Germinal center (tissue), 1 donor: Measurements from ENCODE around the gene FMN1.

Source experiments
- DNase-seq: peaks from one replicate; pipeline ENCODE4 v3.0.0; 2012; ENCODE audit warnings: mixed read lengths, low spot score

The FMN1 gene

DNA sequence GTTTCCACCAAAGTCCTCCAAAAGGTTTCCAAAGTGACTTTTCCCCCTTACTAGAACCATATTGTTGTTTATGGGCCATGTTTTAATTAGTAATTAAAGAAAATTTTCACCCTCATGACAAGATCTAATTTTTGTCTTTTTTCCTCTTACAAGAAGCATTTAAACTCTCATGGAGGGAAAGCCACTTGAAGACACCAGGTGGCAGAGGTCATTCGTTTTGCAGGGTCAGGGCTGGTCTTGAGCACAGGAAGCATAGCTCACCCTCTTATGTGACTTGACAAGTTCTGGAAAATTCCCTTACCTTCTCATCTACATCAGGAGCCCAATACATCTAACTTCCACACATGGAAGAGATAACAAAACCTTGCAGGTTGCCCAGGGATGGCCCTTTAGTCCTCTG, 313.0 kb downstream of the FMN1 start:
- no peak for DNase-seq

DNA sequence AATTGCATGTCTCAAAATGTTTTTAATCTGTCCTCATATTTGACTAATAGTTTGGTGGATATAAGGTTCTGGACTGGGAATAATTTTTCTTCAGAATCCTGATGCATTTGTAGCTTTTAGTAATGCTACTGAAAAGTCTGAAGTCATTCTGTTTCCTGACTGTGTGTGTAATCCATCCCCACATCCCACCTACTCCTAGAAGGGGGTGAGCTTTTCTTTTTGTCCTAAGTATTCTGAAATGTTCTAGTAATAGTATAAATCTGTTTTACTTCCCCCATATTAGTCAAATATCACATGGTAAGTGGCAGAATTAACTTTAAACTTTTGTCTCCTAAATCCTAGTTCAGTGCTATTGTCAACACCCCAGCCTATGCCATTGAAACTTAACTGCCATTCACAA, 313.9 kb downstream of the FMN1 start:
- no peak for DNase-seq

DNA sequence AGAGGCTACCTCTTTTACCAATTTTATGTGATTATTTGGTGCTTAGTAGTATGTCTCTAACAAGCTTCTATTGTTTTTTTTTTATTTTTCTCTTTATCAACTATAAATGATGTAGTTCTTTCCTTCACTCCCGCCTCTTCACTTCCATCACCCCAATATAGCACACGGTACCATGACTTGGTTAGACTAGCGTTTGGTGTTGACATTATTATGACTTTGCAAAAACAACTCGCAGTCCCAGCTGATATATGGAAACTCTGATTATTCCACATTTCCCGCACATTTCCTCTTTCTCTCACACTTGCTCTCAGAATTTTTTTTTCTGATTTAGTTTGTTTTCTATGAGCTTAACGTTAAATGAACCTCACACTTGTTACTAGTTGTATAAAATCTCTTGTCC, 314.5 kb downstream of the FMN1 start:
- no peak for DNase-seq

- no peak for DNase-seq
These were observed 315.4 kb downstream of the FMN1 start for GRCh38 chr15:32878869-32879805.

DNA sequence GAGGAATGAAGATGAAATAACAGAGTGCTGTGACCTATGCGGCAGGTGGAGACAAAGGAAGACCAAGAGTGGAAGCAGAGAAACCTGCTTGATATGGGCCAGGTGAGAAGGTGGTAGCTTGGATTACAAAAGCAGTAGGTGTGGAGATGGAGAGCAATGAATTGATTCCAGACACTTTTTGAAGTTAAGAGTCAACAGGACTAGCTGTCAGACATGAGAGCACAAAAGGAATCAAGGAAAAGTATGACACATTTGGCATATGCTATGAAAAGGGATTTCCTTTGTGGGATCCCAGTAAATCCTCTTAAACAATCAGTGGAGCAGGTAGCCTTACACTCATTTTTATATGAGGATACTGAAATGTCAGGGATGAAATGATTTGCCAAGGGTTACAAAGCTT, 316.2 kb downstream of the FMN1 start:
- DNase-seq: no peak

DNA sequence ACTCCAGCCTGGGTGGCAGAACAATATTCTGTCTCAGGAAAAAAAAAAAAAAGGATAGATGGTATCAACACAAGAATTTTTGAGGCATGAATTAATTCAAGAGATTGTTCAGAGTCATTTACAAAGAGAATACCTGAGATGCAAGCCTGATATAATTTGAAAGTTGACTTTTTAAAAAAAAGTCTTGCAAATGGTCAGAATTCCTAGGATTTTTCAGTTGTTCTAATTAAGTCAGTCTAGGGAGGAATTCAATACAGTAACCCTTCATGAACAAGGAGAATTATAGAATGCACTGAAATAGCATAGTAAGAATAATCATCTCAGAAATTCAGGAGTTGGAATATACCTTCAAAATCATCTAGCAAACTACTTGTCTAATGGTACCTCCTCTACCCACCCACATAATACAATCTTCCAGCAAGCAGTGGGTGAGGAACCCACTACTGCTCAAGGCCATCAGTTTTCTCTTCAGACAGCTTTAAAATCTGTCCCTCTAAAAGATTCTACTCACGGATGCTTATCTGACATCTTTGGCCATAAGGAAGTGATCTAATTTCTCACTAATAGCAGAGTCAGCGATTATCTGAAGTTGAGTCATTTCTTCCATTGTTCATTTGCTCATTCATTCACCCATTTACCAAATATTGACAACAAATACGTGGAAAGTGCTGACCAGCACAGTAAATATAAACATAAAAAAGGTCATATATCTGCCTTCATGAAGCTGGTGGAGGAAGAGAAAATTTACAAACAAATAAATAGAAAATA, 317.1 kb downstream of the FMN1 start:
- DNase-seq: no peak

GRCh38 chr15:32873284-32874114, 321.0 kb downstream of the FMN1 start:
- no peak for DNase-seq

GRCh38 chr15:32872621-32873283, 321.8 kb downstream of the FMN1 start:
- DNase-seq: no peak

DNA sequence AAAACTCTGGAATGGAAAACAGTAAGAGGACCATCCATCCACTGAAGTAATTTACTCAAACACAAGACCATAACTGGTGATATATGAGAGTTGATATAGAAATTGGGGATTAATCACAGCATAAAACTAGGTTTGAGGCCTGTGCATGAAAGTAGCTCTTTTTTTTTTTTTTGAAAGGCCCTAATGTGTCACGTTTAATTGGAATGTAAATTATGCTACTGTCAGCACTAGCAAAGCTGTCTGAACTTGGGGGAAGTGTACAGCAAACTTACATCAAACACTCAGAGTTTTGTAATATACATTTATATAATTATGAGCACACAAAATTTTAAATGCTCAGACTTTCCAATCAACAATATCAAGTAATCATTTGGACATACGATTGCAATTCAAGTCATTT, 322.6 kb downstream of the FMN1 start:
- no peak for DNase-seq

DNA sequence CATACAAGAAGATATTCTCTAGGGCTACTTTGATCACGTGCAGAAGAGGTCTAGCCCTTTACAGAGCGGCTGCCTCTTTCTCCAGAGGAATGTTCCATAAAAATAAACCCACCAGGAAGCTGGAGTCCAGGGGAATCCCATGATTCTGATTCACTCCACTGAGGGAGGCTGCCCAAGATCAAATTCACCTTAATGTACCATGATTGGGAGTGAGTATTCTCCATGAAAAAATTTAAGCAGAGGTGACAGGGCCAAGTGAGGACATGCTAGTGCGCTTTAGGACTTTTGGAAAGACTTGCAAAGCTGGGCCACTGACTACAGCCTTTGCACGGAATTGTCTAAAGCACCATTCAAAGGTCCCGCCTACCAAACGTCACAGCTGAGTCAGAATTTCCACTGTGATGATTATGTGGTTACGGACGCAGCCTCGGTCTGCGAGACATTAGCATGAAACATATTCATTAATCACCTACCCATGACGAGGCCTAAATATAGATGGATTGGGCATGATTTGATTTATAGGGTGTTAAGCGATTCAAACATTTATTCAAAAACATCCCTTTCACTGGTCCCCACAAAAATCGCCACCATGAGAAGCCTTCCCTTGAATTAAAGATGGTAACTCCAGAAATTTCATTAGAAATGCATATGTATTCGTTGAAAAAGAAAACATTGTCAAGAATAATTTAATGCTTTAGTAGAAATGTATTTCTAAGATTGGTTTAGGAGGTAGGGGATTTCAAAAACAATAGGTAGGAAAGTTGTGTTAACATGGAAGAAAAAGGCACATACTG, 324.1 kb downstream of the FMN1 start:
- peak; percentile 59 for DNase-seq

DNA sequence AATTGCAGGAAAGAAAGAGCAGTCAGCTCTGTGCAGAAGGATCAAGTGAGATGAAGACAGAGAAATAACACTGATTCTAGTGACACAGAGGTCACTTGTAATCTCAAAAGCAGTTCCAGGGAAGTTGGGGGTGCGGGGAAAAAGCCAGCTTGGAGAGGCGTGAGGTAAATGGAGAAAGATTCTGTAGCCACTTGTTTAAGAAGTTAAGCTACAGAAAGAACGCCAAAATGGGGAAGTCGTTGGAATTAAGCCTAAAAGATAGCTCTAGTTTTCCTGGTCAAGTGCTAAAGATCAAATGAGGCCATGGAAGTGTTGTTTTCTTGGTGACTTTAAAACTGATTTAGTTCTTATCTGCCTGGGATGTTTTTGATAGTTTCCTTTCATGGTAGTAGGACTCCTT, 324.7 kb downstream of the FMN1 start:
- no peak for DNase-seq

DNA sequence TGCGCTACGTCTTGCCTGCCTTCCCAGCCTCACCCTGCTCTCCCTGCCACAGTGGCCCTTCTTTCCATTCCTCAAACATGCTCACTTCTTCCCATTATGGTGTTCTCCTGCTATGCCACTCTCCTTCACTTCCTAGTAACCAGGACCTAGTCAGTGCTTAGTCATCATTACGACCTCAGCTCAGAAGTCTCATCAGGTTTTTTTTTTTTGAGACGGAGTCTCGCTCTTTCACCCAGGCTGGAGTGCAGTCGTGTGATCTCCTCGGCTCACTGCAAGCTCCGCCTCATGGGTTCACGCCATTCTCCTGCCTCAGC, 327.2 kb downstream of the FMN1 start:
- no peak for DNase-seq

GRCh38 chr15:32866454-32867312, 327.8 kb downstream of the FMN1 start:
- DNase-seq: no peak

DNA sequence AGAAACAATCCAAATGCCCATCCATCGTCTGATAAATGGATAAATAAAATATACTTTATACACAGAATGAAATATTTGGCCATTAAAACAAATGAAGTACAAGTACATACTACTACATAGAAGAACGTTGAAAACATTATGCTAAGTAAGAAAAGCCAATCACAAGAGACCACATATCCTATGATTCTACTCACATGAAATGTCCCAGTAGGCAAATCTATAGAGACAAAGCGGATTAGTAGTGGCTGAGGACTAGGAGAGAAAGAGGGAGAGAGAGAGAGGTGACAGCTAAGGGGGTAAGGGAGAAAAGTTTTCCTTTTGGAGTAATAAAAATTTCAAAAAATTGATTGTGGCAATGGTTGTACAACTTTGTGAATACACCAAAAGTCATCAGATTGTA, 329.7 kb downstream of the FMN1 start:
- DNase-seq: no peak

DNA sequence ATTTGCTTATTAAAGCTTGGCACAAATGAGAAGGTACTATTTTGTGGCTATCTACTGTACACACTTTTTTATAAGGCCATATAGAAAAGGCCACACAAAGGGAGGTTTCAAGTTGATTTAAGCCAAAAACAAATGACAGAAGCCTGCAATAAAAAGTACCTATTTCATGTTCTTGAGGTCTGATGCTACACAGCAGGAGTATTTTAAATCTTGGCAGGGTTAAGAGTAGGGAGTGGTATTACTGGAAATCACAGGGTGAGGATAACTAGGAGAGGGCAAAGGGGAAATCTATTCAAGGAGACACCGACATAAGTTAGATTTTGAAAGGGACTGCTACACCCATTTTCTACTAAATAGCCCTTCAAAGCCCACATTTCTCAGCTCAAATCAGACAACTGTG, 330.5 kb downstream of the FMN1 start:
- no peak for DNase-seq

- DNase-seq: no peak
These were observed 332.8 kb downstream of the FMN1 start for GRCh38 chr15:32861761-32862160.

DNA sequence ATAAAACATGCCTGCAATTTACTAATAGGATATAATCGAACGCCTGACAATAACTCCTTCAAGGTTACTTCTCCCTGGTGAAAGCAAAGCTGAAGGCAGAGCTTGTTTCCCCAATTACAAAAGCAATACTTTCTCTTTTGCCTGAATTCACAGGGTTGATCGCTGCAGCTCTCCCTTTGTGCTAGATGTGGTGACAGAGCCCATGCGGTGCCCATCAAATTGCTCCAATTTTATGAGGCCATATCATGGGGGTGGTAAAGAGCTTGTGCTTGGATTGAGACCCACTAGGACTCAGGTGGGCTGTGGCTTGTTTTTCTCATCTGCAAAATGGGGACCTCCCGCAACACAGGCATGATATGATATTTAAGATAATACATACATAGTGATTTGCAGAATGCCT, 333.3 kb downstream of the FMN1 start:
- DNase-seq: no peak

GRCh38 chr15:32859996-32860395, 334.5 kb downstream of the FMN1 start:
- DNase-seq: no peak

DNA sequence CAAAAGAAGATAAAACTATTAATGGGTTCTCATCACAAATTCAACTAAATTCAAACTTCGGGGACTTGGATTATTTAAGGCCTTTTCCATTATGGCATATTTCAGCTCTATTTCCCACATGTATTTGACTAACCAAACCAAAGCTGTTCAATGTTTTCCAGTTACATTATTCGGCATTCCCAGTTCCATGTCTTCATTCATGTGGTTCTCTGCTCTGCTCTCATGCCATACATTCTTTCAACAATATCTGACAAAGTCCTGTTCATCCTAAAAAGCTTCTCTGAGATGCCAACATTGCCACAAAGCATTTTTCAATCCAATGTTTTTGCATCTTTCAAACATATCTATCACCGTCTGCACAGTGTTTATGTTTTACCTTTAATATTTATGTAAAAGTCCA, 335.3 kb downstream of the FMN1 start:
- no peak for DNase-seq

GRCh38 chr15:32857732-32858131, 336.8 kb downstream of the FMN1 start:
- DNase-seq: no peak
